ENCODE results near the gene KMO.

The KMO gene

DNA sequence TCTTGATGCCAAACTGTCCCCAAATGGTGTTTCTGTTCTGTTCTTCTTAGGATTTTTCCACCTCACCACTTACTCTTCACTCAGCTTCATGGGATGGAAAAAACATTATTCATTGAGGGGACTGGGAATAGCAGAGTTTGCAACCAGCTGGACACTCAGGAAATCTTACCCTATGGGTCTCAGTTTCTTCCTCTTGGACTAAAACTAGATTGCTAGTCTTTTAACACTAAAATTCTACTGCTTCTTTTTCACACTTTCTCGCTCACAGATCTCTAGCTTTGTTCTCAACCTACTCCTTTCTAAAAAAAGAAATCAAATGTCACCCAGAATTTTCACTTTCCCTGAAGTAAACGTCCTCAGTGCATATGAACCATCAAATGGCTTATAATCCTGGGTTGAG lies 4.8 kb downstream of the KMO start:
- no peak for DNase-seq (ENCODE audit: low read depth)

DNA sequence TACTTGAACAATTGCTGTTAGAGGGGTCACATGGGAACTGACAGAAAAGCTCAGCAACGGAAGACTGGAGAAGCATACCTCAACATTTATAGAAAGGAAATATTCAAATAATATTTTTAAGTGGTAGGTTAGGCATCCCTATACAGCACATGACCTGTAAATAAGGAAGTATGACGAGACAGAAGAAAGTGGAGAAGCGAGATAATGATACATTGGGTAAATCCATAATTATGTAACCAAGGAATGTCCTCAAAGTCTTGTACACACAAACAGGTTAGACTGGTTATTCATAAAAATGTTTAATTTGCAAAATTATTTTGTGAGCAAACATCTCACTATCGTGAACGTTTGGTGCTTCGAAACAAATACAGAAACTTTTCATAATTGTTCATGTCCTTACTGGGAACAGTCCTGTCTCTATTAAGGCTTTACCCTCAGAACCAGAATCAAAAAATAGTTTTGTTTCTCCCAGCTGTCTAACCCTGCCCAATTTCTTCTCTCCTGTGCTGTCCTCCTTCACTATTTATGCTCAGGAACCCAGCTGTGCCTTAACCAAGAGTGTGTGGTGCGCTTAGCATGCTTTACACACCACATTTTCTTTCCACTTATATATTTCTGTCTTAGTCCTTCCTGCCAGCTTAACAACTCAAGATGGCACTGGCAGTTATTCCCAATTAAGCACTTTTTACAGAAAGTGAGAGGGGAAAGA lies 10.2 kb downstream of the KMO start:
- no peak for DNase-seq (ENCODE audit: low read depth)

DNA sequence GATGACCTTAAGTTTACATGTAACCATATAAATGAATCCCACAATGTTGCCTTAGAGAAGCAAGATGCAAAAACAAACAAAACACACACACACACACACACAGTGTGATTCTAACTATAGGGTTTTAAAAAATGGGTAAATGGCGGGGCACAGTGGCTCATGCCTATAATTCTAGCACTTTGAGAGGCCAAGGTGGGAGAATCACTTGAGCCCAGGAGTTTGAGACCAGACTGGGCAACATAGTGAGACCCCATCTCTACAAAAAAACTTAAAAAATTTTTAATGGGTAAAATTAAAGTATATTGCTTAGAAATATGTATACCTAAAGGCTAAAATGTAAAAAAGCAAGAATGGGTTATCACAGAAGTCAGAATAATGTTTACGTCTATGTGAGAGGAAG lies 15.8 kb downstream of the KMO start:
- no peak for DNase-seq (ENCODE audit: low read depth)

DNA sequence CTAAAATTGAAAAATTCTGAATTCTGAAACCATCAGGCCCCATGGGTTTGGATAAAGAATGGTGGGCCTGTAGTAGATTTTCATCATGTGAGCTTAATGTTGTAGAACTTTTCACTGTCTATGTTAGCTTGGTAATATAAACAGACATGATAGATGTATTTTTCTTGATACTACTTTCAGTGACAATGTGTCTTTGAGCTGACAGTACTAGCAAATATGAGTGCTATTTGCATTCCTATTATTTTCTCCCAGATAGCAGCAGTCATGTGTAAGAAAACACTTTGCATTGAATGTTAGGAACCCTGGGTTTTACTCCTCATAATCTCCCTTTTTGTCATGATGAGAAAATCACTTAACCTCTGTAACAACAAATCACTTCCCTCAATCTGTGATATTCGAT lies 18.1 kb downstream of the KMO start:
- no peak for DNase-seq (ENCODE audit: low read depth)

DNA sequence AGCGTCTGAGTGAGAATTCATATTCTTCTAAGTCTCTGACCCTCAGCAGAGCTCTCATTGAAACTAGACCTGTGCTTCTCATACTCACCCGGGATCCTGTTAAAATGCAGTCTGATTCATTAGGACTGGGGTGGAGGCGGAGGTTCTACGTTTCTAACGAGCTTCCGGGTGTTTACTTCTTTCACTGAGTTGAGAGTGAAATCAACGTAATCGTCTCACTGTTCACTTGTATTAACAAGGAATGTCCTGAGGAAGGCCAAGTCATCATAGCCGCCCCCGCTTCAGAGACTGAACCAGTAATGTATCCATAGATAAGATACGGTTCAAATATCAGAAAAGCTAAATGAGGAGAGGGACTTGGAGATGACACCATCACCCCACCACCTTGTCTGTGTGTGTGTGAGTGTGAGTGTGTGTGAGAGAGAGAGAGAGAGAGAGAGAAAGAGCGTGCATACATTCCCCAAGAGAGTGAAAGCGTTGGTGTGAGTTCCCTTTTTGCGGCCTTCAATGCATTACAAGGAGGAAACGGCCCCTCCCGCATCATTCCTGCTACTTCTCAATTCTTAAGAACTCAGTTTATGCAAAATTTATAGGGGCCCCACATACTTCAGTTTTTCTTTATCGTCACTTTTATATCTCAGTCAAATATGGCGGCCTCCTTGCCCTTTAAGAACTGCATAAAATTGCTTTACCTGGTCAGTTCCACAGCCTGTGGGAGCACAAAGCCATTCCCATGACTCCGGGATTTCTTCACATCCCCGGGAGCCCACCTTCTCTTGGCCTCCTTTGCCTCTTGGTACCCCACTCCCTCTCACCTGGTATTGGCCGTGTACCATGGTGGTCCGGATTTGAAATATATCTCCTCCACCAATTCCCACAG lies 19.8 kb downstream of the KMO start:
- no peak for DNase-seq (ENCODE audit: low read depth)

- no peak for DNase-seq (ENCODE audit: low read depth)
Observed at GRCh38 chr1:241553886-241554592, 21.9 kb downstream of the KMO start.

- DNase-seq (ENCODE audit: low read depth), result no peak
Observed at GRCh38 chr1:241555526-241555925, 23.3 kb downstream of the KMO start.

DNA sequence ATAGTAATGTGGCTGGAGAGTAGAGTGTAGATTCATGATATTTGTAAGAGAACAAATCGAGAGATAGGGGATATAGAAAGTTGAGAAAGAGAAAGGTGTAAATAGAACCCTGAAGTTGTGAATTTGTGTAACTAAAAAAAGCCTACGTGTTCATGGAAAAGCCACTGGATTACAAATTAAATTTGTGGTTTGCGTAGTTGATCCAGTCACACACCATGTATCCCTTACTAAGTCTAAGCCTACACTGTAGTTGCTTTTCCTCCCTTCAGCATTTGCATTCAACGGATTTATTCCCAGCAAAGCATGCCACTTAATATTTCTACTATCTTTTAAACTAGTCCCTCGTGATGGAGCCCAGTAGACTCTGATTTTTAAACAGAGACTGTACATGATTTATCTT lies 24.9 kb downstream of the KMO start:
- no peak for DNase-seq (ENCODE audit: low read depth)

DNA sequence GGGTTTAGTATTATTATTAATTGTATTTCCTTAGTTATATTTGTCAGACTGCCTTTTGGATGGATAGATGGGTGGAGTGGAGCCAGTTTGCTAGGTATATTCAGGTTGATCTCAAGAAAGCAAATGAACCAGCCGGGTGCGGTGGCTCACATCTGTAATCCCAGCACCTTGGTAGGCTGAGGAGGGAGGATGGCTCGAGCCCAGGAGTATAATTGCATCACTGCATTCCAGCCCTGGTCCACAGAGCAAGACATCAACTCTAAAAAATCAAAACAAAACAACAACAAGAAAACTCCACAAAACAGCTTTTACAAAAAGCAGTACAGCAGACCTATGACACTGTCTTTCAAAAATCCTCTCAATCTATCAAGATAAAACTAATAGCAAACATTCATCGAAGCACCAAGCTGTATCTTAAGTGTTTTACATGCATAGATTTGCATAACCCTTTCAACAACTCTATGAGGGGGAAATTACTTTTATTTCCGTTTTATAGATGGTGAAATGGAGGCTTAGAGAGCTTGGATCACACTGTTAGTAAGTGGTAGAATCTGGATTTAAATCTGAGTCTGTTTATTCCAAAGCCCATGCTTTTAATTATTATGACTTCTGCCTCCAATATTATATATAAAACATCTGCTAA lies 25.5 kb downstream of the KMO start:
- DNase-seq (ENCODE audit: low read depth), result no peak

DNA sequence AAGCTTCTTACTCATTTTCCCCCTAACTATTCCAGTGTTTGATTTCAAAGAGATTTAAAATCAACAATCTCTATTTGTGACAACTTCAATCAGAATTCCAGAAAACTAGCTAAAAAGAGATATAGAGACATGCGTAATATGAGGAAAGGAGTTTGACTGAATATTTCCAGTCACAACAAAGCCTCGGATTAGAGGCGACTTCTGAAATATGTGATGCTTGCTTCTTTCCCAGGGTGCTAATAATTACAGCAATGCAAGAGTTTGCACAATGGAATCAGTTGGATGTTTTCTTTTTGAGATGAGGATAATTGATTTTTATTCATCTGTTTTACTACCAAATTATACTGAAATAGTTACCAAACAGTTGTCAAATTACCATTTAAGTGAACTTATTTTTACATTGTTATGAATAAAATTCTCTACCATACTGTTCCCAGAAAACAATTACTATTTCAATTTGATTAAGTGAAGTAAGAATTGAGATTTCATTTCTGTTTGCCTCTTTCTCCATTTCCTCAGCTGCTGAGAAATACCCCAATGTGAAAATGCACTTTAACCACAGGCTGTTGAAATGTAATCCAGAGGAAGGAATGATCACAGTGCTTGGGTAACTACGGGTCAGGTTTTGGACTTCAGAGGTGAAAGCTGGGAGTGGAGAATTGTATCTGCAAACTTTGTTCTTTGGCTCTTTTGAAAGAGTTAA lies 28.1 kb downstream of the KMO start:
- DNase-seq (ENCODE audit: low read depth), result no peak

DNA sequence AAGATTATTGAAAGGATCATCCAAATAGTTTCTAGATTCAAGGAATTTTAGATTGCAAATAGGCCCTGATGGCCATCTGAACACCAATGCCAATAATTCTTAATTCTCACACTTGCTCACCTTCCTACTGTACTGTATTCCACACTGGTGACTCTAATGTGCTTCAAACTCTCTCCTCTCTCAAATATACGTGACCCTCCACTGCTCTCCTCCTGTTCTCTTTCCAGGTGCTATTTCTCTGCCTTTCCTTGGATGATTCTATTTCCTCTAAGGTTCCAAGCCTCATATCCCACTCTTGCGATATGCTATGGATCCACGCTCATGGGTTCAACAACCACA lies 28.6 kb downstream of the KMO start:
- no peak for DNase-seq (ENCODE audit: low read depth)

DNA sequence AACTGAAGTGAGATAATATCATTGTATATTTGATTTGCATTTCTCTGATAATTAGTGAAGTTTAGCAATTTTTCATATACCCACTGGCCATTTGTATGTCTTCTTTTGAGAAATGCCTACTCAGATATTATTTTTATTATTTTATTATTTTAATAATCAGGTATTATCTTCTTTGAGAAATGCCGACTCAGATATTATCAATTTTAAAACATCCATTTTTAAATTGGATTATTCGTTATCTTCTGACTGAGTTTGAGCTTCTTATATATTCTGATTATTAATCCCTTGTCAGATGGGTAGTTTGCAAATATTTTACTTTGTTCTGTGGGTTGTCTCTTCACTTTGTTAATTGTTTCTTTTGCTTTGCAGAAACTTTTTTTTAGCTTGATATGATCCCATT lies 37.7 kb downstream of the KMO start:
- DNase-seq (ENCODE audit: low read depth), result no peak

GRCh38 chr1:241574154-241574553 lies 42.0 kb downstream of the KMO start:
- no peak for DNase-seq (ENCODE audit: low read depth)

DNA sequence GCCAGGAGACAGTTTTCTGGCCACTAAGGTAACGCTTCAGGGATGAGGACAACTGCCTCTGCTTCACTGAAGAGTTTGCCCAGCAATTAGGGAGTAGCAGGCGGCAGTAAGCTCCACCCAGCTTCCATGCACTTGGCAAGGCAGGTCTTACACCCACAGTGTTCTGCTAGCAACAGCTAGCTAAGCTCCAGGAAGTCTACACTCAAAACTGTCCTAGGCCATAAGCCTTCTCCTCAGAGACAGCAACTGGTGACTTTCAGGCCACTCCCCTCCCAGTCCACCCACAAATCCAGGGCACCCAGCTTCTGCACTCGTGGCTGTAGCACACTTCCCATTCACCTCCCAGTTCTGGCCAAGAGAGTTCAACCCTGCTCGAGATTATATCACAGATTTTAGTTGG lies 47.3 kb downstream of the KMO start:
- DNase-seq (ENCODE audit: low read depth), result no peak

DNA sequence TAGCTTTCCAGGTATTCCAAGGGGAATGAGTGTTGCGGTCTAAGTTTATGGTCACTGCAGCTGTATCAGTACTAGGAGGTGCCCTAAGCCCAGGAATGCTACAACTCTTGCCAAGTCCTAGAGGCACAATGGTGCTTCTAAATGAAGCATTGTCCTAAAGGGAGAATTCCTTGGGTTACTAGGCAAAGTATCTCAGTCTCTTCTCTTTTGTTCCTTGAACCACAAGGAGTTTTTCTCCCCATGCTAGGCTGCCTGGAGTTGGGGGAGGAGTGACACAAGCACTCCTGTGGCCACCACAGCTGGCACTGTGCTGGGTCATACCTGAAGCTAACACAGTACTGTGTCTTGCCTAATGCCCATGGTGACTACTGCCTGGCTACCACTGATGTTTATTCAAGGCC lies 50.7 kb downstream of the KMO start:
- no peak for DNase-seq (ENCODE audit: low read depth)

DNA sequence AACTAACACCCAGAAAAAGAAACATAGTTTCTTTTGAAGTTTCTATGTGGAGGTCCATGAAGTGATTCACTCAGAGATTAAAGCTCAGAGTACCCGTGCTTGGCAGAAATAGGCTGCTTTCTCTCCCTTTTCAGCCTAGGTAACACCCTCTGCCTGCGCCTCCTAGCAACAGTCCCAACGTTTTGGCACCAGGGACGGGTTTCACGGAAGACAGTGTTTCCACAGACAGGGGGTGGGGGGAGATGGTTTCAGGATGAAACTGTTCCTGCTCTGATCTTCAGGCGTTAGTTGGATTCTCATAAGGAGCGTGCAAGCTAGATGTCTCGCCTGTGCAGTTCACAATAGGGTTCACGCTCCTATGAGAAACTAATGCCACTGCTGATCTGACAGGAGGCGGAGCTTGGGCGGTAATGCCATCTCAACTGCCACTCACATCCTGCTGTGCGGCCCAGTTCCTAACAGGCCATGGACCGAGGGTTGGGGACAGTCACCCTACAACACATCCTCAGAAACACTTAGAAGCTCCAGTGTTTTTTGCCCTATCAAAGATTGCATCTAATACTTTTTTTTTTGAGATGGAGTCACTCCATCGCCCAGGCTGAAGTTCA lies 54.8 kb downstream of the KMO start:
- no peak for DNase-seq (ENCODE audit: low read depth)

GRCh38 chr1:241589521-241589920 lies 57.3 kb downstream of the KMO start:
- no peak for DNase-seq (ENCODE audit: low read depth)

DNA sequence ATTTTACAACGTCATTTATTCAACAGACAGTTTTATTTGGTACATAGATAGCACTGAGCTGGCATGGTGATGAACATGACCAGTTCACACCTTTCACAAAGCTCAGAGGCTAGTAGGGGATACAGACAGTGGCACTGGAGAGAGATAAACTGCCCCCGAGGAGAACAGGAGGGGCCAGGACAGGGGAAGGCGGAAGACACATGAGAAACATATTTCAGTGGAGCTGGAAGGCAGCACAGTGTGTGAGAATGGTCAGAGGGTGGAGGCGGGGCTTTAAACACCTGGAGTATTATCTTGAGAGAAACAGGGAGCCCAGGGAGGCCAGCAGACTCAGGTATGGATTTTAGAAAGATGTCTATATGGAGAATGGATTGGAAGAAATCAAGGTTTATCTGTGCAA lies 58.5 kb downstream of the KMO start:
- no peak for DNase-seq (ENCODE audit: low read depth)

- no peak for DNase-seq (ENCODE audit: low read depth)
Observed at GRCh38 chr1:241591317-241591716, 59.1 kb downstream of the KMO start.

GRCh38 chr1:241591736-241592135 lies 59.6 kb downstream of the KMO start:
- no peak for DNase-seq (ENCODE audit: low read depth)

DNA sequence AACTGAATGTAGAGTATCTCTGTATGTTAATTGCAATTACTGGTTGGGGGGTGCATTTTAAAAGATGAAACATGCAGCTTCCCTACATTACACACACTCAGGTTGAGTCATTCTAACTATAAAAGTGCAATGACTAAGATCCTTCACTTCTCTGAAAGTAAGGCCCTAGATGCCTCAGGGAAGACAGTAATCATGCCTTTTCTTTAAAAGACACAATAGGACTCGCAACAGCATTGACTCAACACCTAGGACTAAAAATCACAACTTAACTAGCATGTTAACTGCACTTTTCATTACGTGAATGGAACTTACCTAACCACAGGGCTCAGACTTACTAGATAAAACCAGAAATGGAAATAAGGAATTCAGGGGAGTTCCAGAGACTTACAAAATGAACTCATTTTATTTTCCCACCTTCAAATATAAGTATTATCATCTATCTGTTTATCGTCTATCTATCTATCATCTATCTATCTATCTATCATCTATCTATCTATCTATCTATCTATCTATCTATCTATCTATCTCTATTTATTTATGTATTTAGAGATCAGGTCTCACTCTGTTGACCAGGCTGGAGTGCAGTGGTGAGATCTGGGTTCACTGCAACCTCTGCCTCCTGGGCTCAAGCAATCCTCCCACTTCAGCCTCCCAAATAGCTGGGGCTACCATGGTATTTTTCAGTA lies 60.2 kb downstream of the KMO start:
- no peak for DNase-seq (ENCODE audit: low read depth)

Data from stimulated activated CD8-positive, alpha-beta memory T cell treated with anti-CD3 and anti-CD28 coated beads, Interleukin-15, amount 100 ng/mL, for 24 hours (primary cell).